ENCODE data around the gene LCN10. TPM values are rescaled to one million over a fixed set of nuclear protein-coding genes. Genes with fewer than 3 reads are reported as not detected.
A peak's percentile ranks its signal among the peaks of the same experiment; 100 is the strongest.

The LCN10 gene
- total and polyA plus RNA-seq, 9 of the 15 experiments (the other 6 are each of a cell fraction or from before 2014, with no cell fraction given), result 0.10 to 0.21 (median 0.14) TPM; not detected in 6

GRCh38 chr9:136728080-136728547 lies 14.6 kb downstream of the LCN10 start (continued):
- TF ChIP-seq MYNN (IDR thresholded peaks at IDR 0.05), result peak; percentile 28; the same call in 1 of the 2 replicates
- no peak for TF ChIP-seq MYNN (CRISPR knock-in tag; IDR thresholded peaks at IDR 0.05)
- TF ChIP-seq ESRRA (IDR thresholded peaks at IDR 0.05; ENCODE audit: borderline replicate concordance, low read depth), result peak; percentile 72
- no peak for TF ChIP-seq MAFF (IDR thresholded peaks at IDR 0.05; ENCODE audit: low read length)
- TF ChIP-seq NCOA2 (IDR thresholded peaks at IDR 0.05; ENCODE audit: partially characterized antibody in 2 of 2), result no peak
- 0 out of 2 replicates have a peak, but pooled peaks have one; percentile 81 for TF ChIP-seq RERE (CRISPR knock-in tag; IDR thresholded peaks at IDR 0.05; ENCODE audit: borderline replicate concordance)
- TF ChIP-seq CTCF (IDR thresholded peaks at IDR 0.05 in 2 of 3, conservative IDR thresholded peaks at IDR 0.05 in 1 of 3; ENCODE audit: insufficient read depth in 2 of 3, low read depth in 1 of 3, low read length in 3 of 3), result peak; percentile 73 to 99 (median 99)
- no peak for TF ChIP-seq STAT5B (CRISPR knock-in tag; IDR thresholded peaks at IDR 0.05)
- TF ChIP-seq E2F5 (CRISPR knock-in tag; IDR thresholded peaks at IDR 0.05), result peak; percentile 48; the same call in 1 of the 2 replicates
- TF ChIP-seq TGIF2 (CRISPR knock-in tag; IDR thresholded peaks at IDR 0.05), result peak; percentile 81; the same call in 1 of the 2 replicates
- TF ChIP-seq U2AF1 (optimal IDR thresholded peaks at IDR 0.05; ENCODE audit: low read depth, low read length), result peak; percentile 88
- no peak for TF ChIP-seq SMARCE1 (IDR thresholded peaks at IDR 0.05)
- peak; percentile 96 for TF ChIP-seq POU5F1 (IDR thresholded peaks at IDR 0.05; ENCODE audit: borderline replicate concordance, low read depth, low read length, partially characterized antibody)
- no peak for TF ChIP-seq POLR3A (IDR thresholded peaks at IDR 0.05; ENCODE audit: borderline replicate concordance, extremely low read depth, insufficient read depth, insufficient read length)
- peak; percentile 100 for TF ChIP-seq POLR2G (IDR thresholded peaks at IDR 0.05; ENCODE audit: low read depth, low read length)
- TF ChIP-seq ZKSCAN8 (CRISPR knock-in tag; IDR thresholded peaks at IDR 0.05), result no peak
- no peak for TF ChIP-seq EHMT2 (IDR thresholded peaks at IDR 0.05)
- TF ChIP-seq TFE3 (CRISPR knock-in tag; IDR thresholded peaks at IDR 0.05), result no peak; the same call in 1 of the 2 replicates
- TF ChIP-seq ZNF311 (CRISPR knock-in tag; IDR thresholded peaks at IDR 0.05), result 0 out of 2 replicates have a peak, but pooled peaks have one; percentile 40
